H1 (cell line): Measurements from ENCODE around the gene SOX12. TPM values are rescaled to one million over a fixed set of nuclear protein-coding genes. Genes with fewer than 3 reads are reported as not detected.

Source experiments
- ASH2L ChIP-seq: fragments of 200-600, 300-600 bp; sonication (generic); IDR thresholded peaks from one replicate; pipeline ENCODE4 v1.7.1; 2017; ENCODE audit warnings: low read length
- BACH1 ChIP-seq: IDR thresholded peaks from 2 replicates; pipeline ENCODE4 v1.6.1; 2012; ENCODE audit warnings: low read length, improper control_type of control experiment
- BCL11A ChIP-seq, 2 experiments: IDR thresholded peaks; one replicate each; pipeline ENCODE4 v1.6.1; 2011; ENCODE audit warnings: low read depth in 2 of 2, low read length in 2 of 2, mild to moderate bottlenecking in 2 of 2
- E2F6 ChIP-seq: IDR thresholded peaks from 2 replicates; pipeline ENCODE4 v1.6.1; 2012; ENCODE audit warnings: inconsistent platforms
- HDAC6 ChIP-seq: IDR thresholded peaks from one replicate; pipeline ENCODE4 v1.7.1; 2012; ENCODE audit warnings: low read depth, mild to moderate bottlenecking, inconsistent platforms, low read length, moderate library complexity
- KDM1A ChIP-seq: fragments of 200-600, 300-600 bp; sonication (generic); IDR thresholded peaks from 2 replicates; pipeline ENCODE4 v1.7.1; 2016; ENCODE audit warnings: mild to moderate bottlenecking, low read length, borderline replicate concordance
- KDM4A ChIP-seq: IDR thresholded peaks from one replicate; pipeline ENCODE4 v1.7.1; 2012; ENCODE audit warnings: low read depth, mild to moderate bottlenecking, moderate library complexity, low read length, inconsistent platforms; ENCODE audit not compliant: severe bottlenecking
- PHF8 ChIP-seq: fragments of 200-600 bp; sonication (generic); conservative IDR thresholded peaks from 2 replicates; pipeline ENCODE4 v1.7.1; 2012; ENCODE audit warnings: low read depth, mild to moderate bottlenecking, inconsistent platforms, low read length, moderate library complexity
- RAD21 ChIP-seq, 2 experiments: IDR thresholded peaks in 1 of 2; conservative IDR thresholded peaks in 1 of 2; 2 replicates each; pipeline ENCODE4 v1.6.1; 2011; ENCODE audit warnings: low read depth in 2 of 2, low read length in 2 of 2, improper control_type of control experiment in 1 of 2, inconsistent platforms in 1 of 2, mild to moderate bottlenecking in 1 of 2, moderate library complexity in 1 of 2
- RFX5 ChIP-seq: IDR thresholded peaks from 2 replicates; pipeline ENCODE4 v1.6.1; 2011; ENCODE audit warnings: low read depth, low read length, improper control_type of control experiment, borderline replicate concordance
- RXRA ChIP-seq: IDR thresholded peaks from 2 replicates; pipeline ENCODE4 v1.6.1; 2011; ENCODE audit warnings: low read depth, mild to moderate bottlenecking, low read length, moderate library complexity; ENCODE audit not compliant: insufficient read depth
- SIRT6 ChIP-seq: IDR thresholded peaks from one replicate; pipeline ENCODE4 v1.7.1; 2012; ENCODE audit warnings: low read length, inconsistent platforms
- polyA plus RNA-seq, 7 experiments: library from polyadenylated mRNA; depleted of rRNA in 3 of 7; stranded (reverse) in 5 of 7; unstranded in 2 of 7; fragments of >200 nt in 5 of 7; fragments of 200-250 nt in 2 of 7; gene quantifications; 1 replicate in 5 of 7; 2 replicates in 1 of 7; 4 replicates in 1 of 7; pipeline versions ENCODE4 v1.2.1 to v1.2.3, GENCODE V29; 2011 to 2013; ENCODE audit warnings: missing spikeins in 2 of 7, mixed read lengths in 2 of 7
- total RNA-seq: library from RNA; stranded (reverse); fragmentation: NEBNext Ultra II Directional; extraction: Animal tissue kit (Norgen Biotek cat#: 25700); gene quantifications from 2 replicates; pipeline ENCODE4 v1.2.1, GENCODE V29; 2021
- TF ChIP-seq, protein P1 (sequence below): IDR thresholded peaks from 2 replicates; pipeline ENCODE4 v1.6.1; 2012; ENCODE audit warnings: inconsistent platforms

The SOX12 gene
- total and polyA plus RNA-seq, 2 of the 8 experiments (the other 6 are each of a cell fraction or from before 2014, with no cell fraction given): 6.4 to 63.0 TPM

GRCh38 chr20:325889-326644 is 715 bp downstream of the SOX12 start (continued):
- TF ChIP-seq BACH1 (no peak), RXRA (no peak), KDM4A (peak; percentile 46), RFX5 (no peak), RAD21 (IDR thresholded peaks at IDR 0.05 in 1 of 2, conservative IDR thresholded peaks at IDR 0.05 in 1 of 2; ENCODE audit: low read depth in 2 of 2, low read length in 2 of 2) (no peak), E2F6 (0 out of 2 replicates have a peak, but pooled peaks have one; percentile 40), ASH2L (no peak), HDAC6 (no peak), BCL11A (IDR thresholded peaks at IDR 0.05; ENCODE audit: low read depth in 2 of 2, low read length in 2 of 2) (no peak), PHF8 (peak; percentile 45; the same call in 1 of the 2 replicates), KDM1A (no peak), SIRT6 (no peak)
- TF ChIP-seq, protein P1, sequence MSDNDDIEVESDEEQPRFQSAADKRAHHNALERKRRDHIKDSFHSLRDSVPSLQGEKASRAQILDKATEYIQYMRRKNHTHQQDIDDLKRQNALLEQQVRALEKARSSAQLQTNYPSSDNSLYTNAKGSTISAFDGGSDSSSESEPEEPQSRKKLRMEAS: peak; percentile 76
